Ovary (tissue), 3 donors: ENCODE data around the gene PLCG1.
"Not testable (repeated sequence)": the region's sequence is repeated elsewhere in the genome, so short reads cannot be mapped to it uniquely, and the experiment has no call there.

Experiments used
- CTCF ChIP-seq, 3 donors: fragments of 450-650 bp in 2 of 3; fragments of 200-600 bp in 1 of 3; IDR thresholded peaks; one replicate each; pipeline versions ENCODE4 v1.5.1 to v1.8.0; 2016 to 2022; ENCODE audit warnings: antibody characterized with exemption in 3 of 3, mild to moderate bottlenecking in 1 of 3
- POLR2A ChIP-seq: fragments of 450-650 bp; IDR thresholded peaks from one replicate; pipeline ENCODE4 v1.6.1; 2017; ENCODE audit warnings: antibody characterized with exemption, mild to moderate bottlenecking, moderate library complexity
- donor health status: DM: no; HTN: no; CAD: no.

GRCh38 chr20:41128317-41128716 is 9.0 kb upstream of the PLCG1 start:
- TF ChIP-seq POLR2A; CTCF (IDR thresholded peaks at IDR 0.05): not testable (repeated sequence)
